Measurements from ENCODE around the gene WWP2.

Gene WWP2

DNA sequence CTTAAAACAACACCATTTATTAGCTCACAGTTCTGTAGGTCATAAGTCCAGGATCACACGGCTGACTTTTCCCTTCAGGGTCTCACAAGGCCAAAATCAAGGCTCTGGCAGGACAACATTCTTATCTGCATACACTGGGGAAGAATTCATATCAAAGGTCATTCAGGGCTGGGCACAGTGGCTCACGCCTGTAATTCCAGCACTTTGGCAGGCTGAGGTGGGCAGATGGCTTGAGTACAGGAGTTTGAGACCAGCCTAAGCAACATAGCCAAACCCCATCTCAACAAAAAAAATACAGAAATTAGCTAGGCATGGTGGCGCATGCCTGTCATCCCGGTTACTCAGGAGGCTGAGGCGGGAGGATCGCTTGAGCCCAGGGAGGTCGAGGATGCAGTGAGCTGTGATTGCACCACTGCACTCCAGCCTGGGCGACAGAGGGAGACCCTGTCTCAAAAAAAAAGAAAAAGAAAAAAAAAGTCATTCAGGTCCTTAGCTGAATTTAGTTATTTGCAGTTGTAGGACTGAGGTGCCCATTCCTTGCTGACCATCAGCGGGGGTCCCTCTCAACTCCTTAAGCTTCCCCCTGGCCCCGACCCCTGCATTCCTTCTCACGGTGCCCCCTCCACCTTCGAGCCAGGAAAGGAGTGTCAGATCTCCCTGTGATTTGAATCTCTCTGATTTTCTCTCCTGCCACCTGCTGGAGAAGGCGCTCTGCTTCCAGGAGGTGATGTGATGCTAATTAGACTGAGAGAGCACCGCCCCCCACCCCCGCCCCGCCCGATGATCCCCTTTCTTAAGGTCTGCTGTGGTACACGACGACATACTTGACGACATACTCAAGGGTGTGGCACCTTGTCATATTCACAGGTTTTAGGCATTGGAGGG lies 97.2 kb downstream of the WWP2 start:
- TF ChIP-seq, protein P1, sequence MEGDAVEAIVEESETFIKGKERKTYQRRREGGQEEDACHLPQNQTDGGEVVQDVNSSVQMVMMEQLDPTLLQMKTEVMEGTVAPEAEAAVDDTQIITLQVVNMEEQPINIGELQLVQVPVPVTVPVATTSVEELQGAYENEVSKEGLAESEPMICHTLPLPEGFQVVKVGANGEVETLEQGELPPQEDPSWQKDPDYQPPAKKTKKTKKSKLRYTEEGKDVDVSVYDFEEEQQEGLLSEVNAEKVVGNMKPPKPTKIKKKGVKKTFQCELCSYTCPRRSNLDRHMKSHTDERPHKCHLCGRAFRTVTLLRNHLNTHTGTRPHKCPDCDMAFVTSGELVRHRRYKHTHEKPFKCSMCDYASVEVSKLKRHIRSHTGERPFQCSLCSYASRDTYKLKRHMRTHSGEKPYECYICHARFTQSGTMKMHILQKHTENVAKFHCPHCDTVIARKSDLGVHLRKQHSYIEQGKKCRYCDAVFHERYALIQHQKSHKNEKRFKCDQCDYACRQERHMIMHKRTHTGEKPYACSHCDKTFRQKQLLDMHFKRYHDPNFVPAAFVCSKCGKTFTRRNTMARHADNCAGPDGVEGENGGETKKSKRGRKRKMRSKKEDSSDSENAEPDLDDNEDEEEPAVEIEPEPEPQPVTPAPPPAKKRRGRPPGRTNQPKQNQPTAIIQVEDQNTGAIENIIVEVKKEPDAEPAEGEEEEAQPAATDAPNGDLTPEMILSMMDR (IDR thresholded peaks at IDR 0.05), result no peak

DNA sequence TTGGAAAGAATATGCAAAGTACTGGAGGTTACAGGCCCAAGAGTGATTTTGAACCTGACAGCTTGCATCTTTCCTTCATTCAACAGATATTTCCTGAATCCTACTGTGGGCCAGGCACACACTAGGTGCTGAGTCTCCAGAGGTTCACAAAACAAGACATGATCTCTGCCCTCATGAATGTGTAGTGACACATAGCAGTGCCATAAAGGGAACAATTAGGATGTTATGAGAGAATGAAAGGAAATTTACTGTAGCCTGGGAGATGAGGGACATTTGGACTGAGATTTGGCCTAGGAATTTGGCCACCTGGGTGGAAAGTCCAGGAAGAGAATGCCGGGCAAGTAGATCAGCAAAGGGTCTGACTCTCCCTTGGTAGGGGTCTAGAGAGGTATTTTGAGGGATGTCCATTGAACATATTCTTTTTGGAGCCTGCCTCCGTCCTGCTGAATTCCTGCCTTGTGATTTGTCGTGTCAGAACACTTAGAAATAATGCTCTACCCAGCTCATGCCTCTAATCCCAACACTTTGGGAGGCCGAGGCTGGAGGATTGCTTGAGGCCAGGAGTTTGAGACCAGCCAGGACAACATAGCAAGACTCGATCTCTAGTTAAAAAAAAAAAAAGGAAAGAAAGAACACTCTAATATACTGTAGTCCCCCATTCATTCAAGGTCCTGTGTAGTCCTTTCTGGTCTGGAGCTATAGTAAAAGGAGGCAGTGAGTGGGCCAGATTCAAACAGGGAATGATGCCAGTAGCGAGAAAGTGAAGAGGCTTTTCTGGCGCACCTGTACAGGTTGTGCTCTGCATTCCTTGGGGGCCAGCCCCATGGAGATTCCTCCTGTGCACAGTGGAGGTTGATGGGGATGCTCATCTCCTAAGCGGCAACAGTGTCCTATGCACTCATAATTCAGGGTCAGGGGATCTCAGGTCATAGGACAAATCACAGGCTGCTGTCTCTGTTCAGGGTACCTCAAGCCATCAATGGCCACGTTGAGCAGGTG lies 98.4 kb downstream of the WWP2 start:
- TF ChIP-seq, protein P1 (IDR thresholded peaks at IDR 0.05), result no peak

DNA sequence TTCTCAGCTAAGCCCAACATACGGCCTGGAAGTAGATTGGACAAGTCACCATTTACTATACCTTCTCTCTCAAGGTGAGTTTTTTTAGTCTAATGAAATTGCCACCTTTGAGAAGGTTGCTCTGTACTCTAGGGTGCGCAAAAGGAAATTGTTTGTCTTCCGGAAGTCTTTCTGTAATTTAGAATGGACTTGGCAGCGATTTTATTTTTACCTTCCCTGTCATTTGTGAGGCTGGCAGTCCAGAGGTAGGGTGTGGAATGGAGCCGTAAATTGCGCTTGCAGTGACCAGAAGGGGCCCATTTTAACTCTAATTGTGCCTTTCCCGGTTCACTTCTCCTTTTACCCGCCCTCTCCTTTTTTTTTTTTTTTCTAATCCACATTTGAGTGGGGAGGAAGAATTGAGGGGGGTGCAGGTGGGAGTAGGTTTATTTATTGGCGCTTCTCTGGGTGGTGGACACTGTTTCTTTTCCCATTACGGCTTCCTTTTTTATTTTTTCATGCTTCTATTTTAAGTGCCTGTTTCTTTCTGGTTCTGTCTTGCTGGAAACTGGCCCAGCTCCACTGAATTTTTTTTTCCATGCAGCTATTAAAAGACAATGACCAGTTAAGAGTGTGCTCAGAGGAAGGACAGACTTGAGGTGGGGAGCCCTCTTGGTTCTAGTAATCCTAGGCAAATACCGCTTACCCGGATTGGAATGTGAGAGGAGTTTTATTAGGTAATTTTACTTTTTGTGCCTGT lies 99.3 kb downstream of the WWP2 start:
- TF ChIP-seq, protein P1 (IDR thresholded peaks at IDR 0.05), result no peak

DNA sequence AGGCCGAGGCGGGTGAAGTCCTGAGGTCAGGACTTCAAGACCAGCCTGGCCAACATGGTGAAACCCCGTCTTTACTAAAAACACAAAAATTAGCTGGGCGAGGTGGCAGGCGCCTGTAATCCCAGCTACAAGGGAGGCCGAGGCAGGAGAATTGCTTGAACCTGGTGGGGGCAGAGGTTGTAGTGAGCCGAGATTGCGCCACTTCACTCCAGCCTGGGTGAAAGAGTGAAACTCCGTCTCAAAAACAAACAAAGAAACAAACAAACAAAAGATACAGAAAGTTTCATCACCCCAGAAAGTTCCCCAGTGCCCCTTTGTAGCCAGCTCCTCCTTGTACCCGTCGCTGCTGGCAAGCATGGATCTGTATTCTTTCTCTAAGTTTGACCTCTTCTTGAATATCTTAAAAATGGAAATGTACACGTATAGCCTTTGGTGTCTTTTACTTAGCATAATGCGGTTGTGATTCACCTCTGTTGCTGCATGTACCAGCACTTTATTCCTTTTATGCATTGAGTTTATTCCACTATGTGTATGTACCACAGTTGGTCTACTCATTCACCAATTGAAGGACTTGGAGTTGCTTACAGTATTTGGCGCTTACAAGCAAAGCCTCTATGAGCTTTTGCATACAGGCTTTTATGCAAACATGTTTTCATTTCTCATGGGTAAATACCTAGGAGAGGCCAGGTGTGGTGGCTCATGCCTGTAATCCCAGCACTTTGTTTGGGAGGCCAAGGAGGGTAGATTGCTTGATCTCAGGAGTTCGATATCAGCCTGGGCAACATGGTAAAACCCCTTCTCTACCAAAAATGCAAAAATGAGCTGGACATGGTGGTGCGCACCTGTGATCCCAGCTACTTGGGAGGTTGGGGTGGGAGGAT lies 101.5 kb downstream of the WWP2 start:
- TF ChIP-seq, protein P1 (IDR thresholded peaks at IDR 0.05), result no peak

DNA sequence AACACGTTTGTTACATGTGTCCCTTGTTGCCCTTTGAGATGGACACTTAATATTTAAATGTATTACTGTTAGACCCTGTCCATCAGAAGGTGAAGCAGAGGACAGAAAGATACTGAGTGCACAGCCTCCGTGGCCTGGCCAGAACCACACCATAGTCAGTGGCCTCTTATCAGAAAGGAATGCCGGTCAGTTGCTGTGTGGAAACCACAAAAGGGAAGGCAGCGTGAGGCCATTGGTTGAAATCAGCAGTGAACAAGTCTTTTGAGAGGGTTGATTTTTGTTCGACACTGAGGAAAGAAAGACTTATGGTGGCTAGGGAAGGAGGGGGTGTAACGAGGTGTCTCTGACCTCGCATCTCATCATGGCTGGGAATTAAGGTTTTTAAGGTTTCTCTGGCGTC lies 103.6 kb downstream of the WWP2 start:
- TF ChIP-seq, protein P1 (IDR thresholded peaks at IDR 0.05), result no peak

DNA sequence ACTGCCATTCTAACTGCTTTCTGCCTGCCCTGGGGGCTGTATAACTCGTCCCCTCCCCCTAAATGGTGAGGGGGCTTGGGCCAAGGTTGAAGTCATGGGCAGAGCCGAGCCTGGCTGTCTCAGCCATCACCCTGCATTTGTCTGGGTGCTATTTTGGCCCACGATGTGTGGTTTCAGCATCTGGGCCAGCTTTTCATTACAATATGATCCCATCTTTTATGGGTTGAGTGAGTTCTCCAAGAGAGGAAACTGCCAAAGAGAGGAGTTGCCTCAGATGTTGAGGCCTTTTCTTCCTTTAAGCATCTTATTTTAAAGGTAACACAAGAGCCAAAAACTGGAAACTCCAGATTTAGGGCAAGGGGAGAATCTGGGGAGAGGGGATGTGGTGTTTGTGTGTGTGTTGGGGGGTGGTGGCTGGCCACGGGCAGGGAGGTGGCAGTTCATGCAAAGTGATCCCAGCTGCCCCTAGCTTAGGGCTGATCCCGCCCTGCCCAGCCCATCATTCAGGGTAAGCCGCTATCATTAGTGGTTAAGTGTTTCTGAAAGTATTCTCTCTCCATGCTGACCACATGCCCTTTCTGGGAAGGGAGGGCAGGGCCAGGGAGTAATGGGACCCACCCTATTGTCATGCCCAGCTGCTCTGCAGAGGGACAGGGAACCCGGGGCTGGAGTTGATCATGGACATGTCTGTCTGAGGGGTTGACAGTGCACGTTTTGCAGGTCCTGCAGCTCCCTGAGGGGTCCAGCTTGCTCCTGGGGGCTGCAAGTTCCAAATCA lies 105.8 kb downstream of the WWP2 start:
- TF ChIP-seq, protein P1 (IDR thresholded peaks at IDR 0.05), result no peak
